HG03039 (cell line): ENCODE results near the gene CDKL4.
"Not testable (repeated sequence)": the region's sequence is repeated elsewhere in the genome, so short reads cannot be mapped to it uniquely, and the experiment has no call there.

Experiments
- ATAC-seq: cut with Tn5 transposase; IDR thresholded peaks from one replicate; pipeline ENCODE4 v1.9.1; 2021; ENCODE audit warnings: mild to moderate bottlenecking, moderate library complexity; ENCODE audit not compliant: unreplicated experiment

Gene CDKL4

DNA sequence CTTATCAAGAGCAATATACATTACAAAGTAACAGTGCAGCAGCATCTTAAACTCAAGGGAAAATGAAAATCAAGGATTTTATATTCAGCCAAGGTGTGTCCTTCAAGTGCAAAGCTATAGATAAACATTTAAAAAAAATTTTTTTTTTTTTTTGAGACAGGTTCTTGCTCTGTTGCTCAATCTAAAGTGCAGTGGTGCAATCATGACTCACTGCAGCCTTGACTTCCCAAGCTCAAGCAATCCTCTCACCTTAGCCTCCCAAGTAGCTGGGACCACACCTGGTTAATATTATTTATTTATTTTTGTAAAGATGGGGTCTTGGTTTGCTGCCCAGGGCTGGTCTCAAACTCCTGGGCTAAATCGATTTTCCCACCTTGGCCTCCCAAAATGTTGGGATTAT, 9.0 kb downstream of the CDKL4 start:
- ATAC-seq: no peak

- no peak for ATAC-seq
These were observed 11.6 kb downstream of the CDKL4 start for GRCh38 chr2:39232141-39232540.

- ATAC-seq: no peak
These were observed 15.2 kb downstream of the CDKL4 start for GRCh38 chr2:39228413-39229209.

GRCh38 chr2:39227628-39228412, 15.9 kb downstream of the CDKL4 start:
- peak; percentile 74 for ATAC-seq

- ATAC-seq: no peak
These were observed 18.2 kb downstream of the CDKL4 start for GRCh38 chr2:39225567-39225966.

DNA sequence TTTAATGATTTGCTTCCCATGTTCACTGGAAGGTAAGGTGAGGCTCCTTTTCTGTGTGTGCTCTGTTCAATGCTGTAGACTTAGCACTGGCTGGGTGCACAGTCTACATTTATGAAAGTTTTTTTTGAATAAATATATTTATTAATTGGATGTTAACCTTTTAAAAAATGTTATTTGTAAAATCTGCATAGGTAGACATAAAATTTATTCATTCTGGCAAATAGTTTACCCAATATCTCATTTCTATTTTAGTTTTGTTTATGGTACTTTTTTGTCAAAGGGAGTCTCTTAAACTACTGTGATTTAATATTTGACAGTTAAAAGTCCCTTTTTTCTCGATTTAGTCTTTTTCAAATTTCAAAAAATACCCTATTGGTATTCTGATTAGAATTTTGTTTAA, 19.9 kb downstream of the CDKL4 start:
- ATAC-seq: no peak

DNA sequence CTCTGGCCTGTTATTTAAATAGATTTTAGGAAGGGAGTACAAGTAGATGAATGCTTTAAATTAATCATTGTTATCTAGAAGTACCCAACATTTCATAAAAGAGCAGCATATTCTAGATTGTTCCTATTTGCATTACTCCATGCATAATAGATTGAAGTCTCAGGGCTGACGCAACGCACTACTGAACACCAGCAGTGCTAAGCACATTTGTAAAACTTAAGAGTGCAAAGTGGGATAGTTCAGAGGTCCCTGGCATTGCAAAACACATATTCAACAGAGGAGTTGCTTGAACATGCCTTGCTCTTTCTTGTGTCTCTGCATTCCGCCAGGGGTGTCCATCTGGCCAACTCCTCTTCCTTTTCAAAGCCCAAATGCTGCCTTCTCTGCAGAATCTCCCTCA, 22.3 kb downstream of the CDKL4 start:
- no peak for ATAC-seq

- no peak for ATAC-seq
These were observed 23.6 kb downstream of the CDKL4 start for GRCh38 chr2:39220136-39220535.

DNA sequence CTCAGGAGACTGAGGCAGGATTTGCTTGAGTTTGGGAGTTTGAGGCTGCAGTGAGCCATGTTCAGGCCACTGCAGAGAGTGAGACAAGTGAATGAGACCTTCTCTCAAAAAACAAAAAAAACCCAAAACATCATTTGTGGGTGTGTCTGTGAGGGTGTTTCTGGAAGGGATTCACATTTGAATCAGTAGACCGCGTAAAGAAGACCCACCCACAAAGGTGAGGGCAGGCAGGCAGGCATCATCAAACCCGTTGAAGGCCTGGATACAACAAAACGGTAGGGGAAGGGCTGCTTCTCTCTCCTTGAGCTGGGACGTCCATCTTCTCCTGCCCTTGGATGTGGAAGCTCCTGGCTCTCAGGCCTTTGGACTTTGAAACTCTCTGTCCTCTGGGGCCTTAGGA, 25.4 kb downstream of the CDKL4 start:
- ATAC-seq: no peak

DNA sequence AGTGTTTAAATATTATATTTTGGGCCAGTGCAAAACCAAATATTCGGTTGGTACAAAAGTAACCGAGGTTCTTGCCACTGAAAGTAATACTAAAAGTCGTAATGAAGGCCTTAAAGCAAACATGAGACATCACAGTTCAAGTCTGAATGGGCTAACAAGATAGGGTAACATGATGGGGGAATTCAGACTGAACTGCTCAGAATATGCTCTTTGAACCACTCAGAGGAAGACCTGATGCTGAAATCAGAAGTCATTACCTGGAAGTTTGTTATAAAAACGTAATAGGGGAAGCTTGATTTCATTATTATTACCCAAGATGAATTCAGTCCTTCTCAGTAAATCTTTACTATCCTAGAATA, 26.6 kb downstream of the CDKL4 start:
- ATAC-seq: no peak

- no peak for ATAC-seq
These were observed 27.2 kb downstream of the CDKL4 start for GRCh38 chr2:39216346-39217191.

DNA sequence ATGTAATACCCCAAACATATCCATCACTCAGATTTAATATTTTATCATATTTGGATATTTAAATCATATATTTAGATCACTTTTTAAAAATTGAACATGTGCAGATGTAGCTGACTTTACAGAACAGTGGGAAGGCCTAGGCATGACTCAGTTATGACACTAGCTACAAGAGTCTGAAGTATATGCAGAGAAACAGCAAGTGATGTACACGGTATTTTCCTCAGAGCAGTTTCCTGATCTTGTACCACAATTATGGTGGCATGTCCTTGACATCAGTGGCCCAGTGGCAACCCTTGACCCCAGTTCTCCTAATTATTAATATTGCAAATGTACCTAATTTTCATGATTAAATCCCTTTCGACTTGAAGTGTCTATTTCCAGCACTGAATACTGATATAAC, 28.2 kb downstream of the CDKL4 start:
- ATAC-seq: no peak

- no peak for ATAC-seq
These were observed 30.8 kb downstream of the CDKL4 start for GRCh38 chr2:39213015-39213414.

- ATAC-seq: no peak
These were observed 32.9 kb downstream of the CDKL4 start for GRCh38 chr2:39210846-39211245.

- ATAC-seq: no peak
These were observed 40.4 kb downstream of the CDKL4 start for GRCh38 chr2:39203382-39203781.

DNA sequence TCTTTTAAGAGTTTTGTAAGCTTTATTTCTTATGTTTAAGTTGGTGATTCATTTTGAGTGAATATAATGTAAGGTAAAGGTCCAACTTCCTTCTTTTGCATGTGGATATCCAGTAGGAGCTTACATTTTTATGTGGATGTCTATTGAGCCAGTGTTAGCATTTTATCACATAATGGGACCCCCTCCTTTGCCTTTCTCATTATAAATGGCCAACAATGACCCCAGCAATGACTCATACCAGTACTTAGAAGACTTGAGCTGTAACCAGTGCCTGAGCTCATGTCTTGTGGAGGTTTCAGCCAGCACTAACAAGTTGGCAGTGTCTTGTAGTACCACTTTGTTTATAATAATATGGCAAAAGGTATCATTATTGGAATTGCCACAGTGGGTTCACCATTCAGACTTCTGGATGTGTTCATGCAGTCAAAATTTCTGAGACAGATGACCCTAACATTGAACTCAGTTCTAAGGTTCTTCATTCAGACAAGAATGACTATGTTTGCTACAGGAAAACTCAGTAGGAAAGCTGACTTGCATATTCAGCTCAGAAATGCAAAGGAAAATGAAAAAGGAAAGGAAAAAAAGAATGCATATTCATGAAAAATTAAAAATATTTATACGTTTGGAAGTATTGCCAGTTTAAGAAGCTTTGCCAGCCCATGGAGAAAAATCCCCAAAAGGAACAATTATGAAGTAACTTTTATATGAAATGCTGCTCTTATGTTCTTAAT, 41.0 kb downstream of the CDKL4 start:
- ATAC-seq: no peak

DNA sequence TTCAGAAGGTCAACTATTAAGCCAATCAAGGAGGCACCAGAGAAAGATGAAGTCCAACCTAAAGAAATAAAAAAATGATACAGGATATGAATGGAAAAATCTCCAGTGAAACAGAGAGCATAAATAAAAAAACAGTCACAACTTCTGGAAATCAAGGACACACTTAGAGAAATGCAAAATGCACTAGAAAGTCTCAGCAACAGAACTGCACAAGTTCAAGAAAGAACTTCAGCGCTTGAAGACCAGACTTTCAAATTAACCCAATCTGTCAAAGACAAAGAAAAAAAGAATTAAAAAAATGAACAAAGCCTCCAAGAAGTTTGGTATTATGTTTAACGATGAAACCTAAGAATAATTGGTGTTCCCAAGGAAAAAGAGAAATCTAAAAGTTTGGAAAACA, 46.8 kb downstream of the CDKL4 start:
- ATAC-seq: not testable (repeated sequence)

DNA sequence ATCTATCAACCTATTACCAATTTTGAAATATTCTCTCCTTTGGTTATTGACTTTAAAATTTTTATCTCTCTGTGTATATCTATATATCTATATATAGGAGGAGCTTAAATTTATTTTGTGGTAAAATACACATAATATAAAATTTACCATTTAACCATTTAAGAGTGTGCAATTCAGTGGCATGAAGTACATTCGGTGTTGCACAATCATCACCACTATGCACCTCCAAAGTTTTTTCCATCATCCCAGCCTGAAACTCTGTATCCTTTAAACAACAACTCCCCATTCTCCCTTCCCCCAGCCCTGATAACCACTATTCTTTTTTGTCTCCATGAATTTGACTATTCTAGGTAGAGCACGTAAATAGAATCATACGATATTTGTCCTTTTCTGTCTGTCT, 49.1 kb downstream of the CDKL4 start:
- ATAC-seq: no peak

DNA sequence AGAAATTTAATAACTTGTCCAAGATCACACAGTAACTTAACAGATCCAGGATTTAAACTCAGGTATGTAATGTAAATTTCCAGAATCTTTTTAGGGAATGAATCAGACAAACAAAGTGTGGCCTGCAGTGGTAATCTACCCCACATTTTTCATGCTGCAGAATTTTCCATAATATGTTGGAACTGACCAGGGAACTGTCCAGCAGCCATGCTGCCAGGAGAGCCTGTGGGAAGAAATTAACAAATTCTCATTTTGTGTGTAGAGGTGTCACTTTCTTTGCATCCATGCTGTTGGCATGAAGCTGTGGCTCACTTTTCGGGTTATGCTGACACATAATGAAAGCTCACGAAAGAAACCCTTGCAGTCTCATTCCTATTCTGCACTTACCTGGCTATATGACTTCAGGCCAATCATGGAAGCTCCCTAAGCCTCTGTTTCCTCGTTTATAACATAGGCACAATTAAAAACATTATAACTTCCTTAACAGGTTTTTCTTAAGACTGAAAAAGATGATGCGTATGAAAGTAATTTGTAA, 54.7 kb downstream of the CDKL4 start:
- no peak for ATAC-seq

- no peak for ATAC-seq
These were observed 60.1 kb downstream of the CDKL4 start for GRCh38 chr2:39183673-39184072.

- no peak for ATAC-seq
These were observed 62.5 kb downstream of the CDKL4 start for GRCh38 chr2:39181297-39181696.
